HepG2 (cell line): ENCODE data around the gene CCL8. TPM values are rescaled to one million over a fixed set of nuclear protein-coding genes. Genes with fewer than 3 reads are reported as not detected.

Experiments
- ATAC-seq: fragments of 200-7000 bp; cut with Tn5 transposase; 3 replicates; pipeline ENCODE4 v1.9.1; 2020; ENCODE audit warnings: mild to moderate bottlenecking, moderate library complexity
- BruUV-seq: library from RNA; stranded (reverse); fragments of 400-500 nt; replicated peaks from 2 replicates; lab custom pipeline; 2021; lab: Mats Ljungman, UMichigan
- CTCF ChIA-PET: fragments of 300-600 bp; formaldehyde crosslinking; extraction: SDS; loops from one replicate; lab custom pipeline; 2021; ENCODE audit warnings: low total read pairs, inconsistent platforms, low intra/inter-chr PET ratio; lab: Yijun Ruan, JAX
- POLR2A ChIA-PET: fragments of 350-600 bp; sonication (Branson Sonifier 250); formaldehyde crosslinking; loops from one replicate; lab custom pipeline; 2020; ENCODE audit warnings: antibody characterized with exemption, inconsistent platforms; lab: Yijun Ruan, JAX
- DNase-seq: peaks from one replicate; pipeline ENCODE4 v3.0.0-alpha.2; 2015; ENCODE audit warnings: low spot score
- FAIRE-seq: peaks from 3 replicates; lab custom pipeline; 2011; peaks lifted over from hg19 to GRCh38; lab: Jason Lieb, UNC
- H2AFZ ChIP-seq: one replicate; pipeline ENCODE4 v1.6.1; 2011; ENCODE audit warnings: low read length, inconsistent platforms
- H3K27ac ChIP-seq: fragments of 300-600 bp; 3 replicates; pipeline ENCODE4 v1.8.0; 2011; ENCODE audit warnings: mixed run types, mild to moderate bottlenecking, mixed read lengths, low read length, inconsistent platforms; ENCODE audit not compliant: insufficient read depth; ENCODE audit errors: extremely low read length
- H3K27me3 ChIP-seq, 2 experiments: fragments of 200-600 bp in 1 of 2; 2 replicates in 1 of 2; 3 replicates in 1 of 2; pipeline versions ENCODE4 v1.6.0 to v1.8.0; 2011; ENCODE audit warnings: low read length in 2 of 2, mild to moderate bottlenecking in 2 of 2, moderate library complexity in 2 of 2, inconsistent platforms in 1 of 2; ENCODE audit not compliant: insufficient read depth in 2 of 2, control insufficient read depth in 1 of 2
- H3K36me3 ChIP-seq, 2 experiments: fragments of 200-600 bp in 1 of 2; replicated peaks in 1 of 2; 2 replicates in 1 of 2; 3 replicates in 1 of 2; pipeline versions ENCODE4 v1.5.1 to v1.8.0; 2011; ENCODE audit warnings: low read length in 2 of 2, inconsistent platforms in 1 of 2; ENCODE audit not compliant: insufficient read depth in 2 of 2, control insufficient read depth in 1 of 2
- H3K4me1 ChIP-seq: 2 replicates; pipeline ENCODE4 v1.5.1; 2012; ENCODE audit warnings: low read length, inconsistent platforms; ENCODE audit not compliant: insufficient read depth
- H3K4me2 ChIP-seq: 2 replicates; pipeline ENCODE4 v1.6.0; 2011; ENCODE audit warnings: low read depth, low read length, inconsistent platforms
- H3K4me3 ChIP-seq, 3 experiments: fragments of 200-600 bp in 1 of 3; sonication (generic), shearing (Covaris generic) in 1 of 3; replicated peaks in 1 of 3; 2 replicates each; pipeline ENCODE4 v1.5.1; 2011 to 2016; ENCODE audit warnings: low read length in 3 of 3, inconsistent platforms in 2 of 3, low read depth in 2 of 3, mild to moderate bottlenecking in 2 of 3, control low read depth in 1 of 3, mixed read lengths in 1 of 3; ENCODE audit not compliant: insufficient read depth in 1 of 3
- H3K79me2 ChIP-seq: one replicate; pipeline ENCODE4 v1.6.1; 2011; ENCODE audit warnings: low read length, inconsistent platforms; ENCODE audit not compliant: insufficient read depth
- H3K9ac ChIP-seq: 2 replicates; pipeline ENCODE4 v1.6.0; 2011; ENCODE audit warnings: mild to moderate bottlenecking, low read depth, low read length, inconsistent platforms; ENCODE audit not compliant: insufficient read depth
- H3K9me3 ChIP-seq: 2 replicates; pipeline ENCODE4 v1.5.1; 2012; ENCODE audit warnings: mild to moderate bottlenecking, low read length
- H4K20me1 ChIP-seq: 2 replicates; pipeline ENCODE4 v1.6.0; 2011; ENCODE audit warnings: inconsistent platforms, mild to moderate bottlenecking, low read length, moderate library complexity; ENCODE audit not compliant: insufficient read depth
- KIAA2018 ChIP-seq: sonication (generic); formaldehyde crosslinking; IDR thresholded peaks from 2 replicates; pipeline ENCODE4 v1.5.0; 2020; ENCODE audit warnings: mild to moderate bottlenecking, missing genetic modification reagents, borderline replicate concordance
- NFIC ChIP-seq: IDR thresholded peaks from 2 replicates; pipeline ENCODE4 v1.6.1; 2012; ENCODE audit warnings: mild to moderate bottlenecking, low read length, inconsistent platforms
- POGK ChIP-seq: sonication (generic); formaldehyde crosslinking; conservative IDR thresholded peaks from 2 replicates; pipeline ENCODE4 v1.8.0; 2022; ENCODE audit warnings: mild to moderate bottlenecking, moderate library complexity, missing genetic modification reagents
- U2AF1 ChIP-seq: fragments of 200-400 bp; formaldehyde crosslinking; optimal IDR thresholded peaks from 2 replicates; pipeline ENCODE3; 2017; ENCODE audit warnings: mild to moderate bottlenecking, low read depth, low read length
- ZNF263 ChIP-seq: sonication (generic); formaldehyde crosslinking; IDR thresholded peaks from 2 replicates; pipeline ENCODE4 v1.4.0; 2020; ENCODE audit warnings: missing genetic modification reagents
- ZNF609 ChIP-seq: sonication (generic); formaldehyde crosslinking; IDR thresholded peaks from 2 replicates; pipeline ENCODE4 v1.4.0; 2020; ENCODE audit warnings: mild to moderate bottlenecking, missing genetic modification reagents, borderline replicate concordance
- ZSCAN22 ChIP-seq: sonication (generic); formaldehyde crosslinking; IDR thresholded peaks from 2 replicates; pipeline ENCODE4 v1.4.0; 2020; ENCODE audit warnings: mild to moderate bottlenecking, missing genetic modification reagents
- WGBS: methylation state at CpG from one replicate; pipeline ENCODE4 v1.1.6; 2017; ENCODE audit warnings: low lambda C conversion rate; 5-methylcytosine and 5-hydroxymethylcytosine counted together
- in situ Hi-C: cut with HindIII; loops from 2 replicates; pipeline ENCODE4 v1.10.0; 2017; ENCODE audit warnings: low pct_unique_long_range_greater_than_20kb; ENCODE audit not compliant: extremely low pct_ligation_motif_present
- intact Hi-C: fragments of 100-400 bp; cut with micrococcal nuclease; formaldehyde crosslinking; loops from one replicate; pipeline ENCODE4 v1.10.0; 2022; ENCODE audit not compliant: unreplicated experiment
- polyA plus RNA-seq, 8 experiments: library from polyadenylated mRNA; depleted of rRNA in 3 of 8; stranded (reverse) in 7 of 8; unstranded in 1 of 8; fragments of >200 nt; fragmentation: Illumina TruSeq in 4 of 8; extraction: Trizol in 4 of 8; gene quantifications; 2 replicates each; pipeline versions ENCODE4 v1.2.1 to v1.2.3, GENCODE V29; 2011 to 2016; ENCODE audit warnings: low read depth in 4 of 8, missing spikeins in 1 of 8, mixed read lengths in 1 of 8; ENCODE audit not compliant: insufficient read depth in 1 of 8
- total RNA-seq, 5 experiments: library from RNA; depleted of rRNA; stranded (reverse); fragments of >200 nt; fragmentation: Illumina TruSeq; extraction: Trizol; gene quantifications; 2 replicates each; pipeline ENCODE4 v1.2.3, GENCODE V29; 2016; ENCODE audit warnings: low read depth in 1 of 5

CCL8 gene
- total and polyA plus RNA-seq, 2 of the 13 experiments (the other 11 are each of a cell fraction or from before 2014, with no cell fraction given), result not detected

- WGBS, result 15% methylated on average over 9 of the region's 9 CpGs
- CTCF ChIA-PET, result interaction anchor here (1.3 kb wide), 1 partner anchor 168 kb away, joined by 3 read pairs; no protein-coding TSS in a partner anchor
- no TSS peak for BruUV-seq
- intact Hi-C loops (no loop called here), in situ Hi-C loops (no loop called here)
- H2AFZ ChIP-seq, result no peak overlapping the region
- no peaks in the 10 kb centered on the region for H3K36me3 ChIP-seq
- POLR2A ChIA-PET, result no interaction called here
- H3K27me3 ChIP-seq, result peaks cover 0 to 7% of the 10 kb centered on the region in 2 experiments; a peak in 1 of 5 replicates
- no peak overlapping the region for H3K4me2 ChIP-seq
- no peaks in the 10 kb centered on the region for H4K20me1 ChIP-seq
- H3K9me3 ChIP-seq, result no peaks in the 10 kb centered on the region
- H3K27ac ChIP-seq, result no peak overlapping the region
- 0 out of 2 replicates have a peak, but pooled peaks cover 7% of the 10 kb centered on the region for H3K4me1 ChIP-seq
- H3K9ac ChIP-seq, result no peak overlapping the region
- DNase-seq (no peak), FAIRE-seq (no peak), ATAC-seq (no peak)
- no peaks in the 10 kb centered on the region for H3K79me2 ChIP-seq
- H3K4me3 ChIP-seq, result no peak overlapping the region
- TF ChIP-seq U2AF1, result no peak
- no peak for TF ChIP-seq ZSCAN22 (CRISPR knock-in tag)
- no peak for TF ChIP-seq KIAA2018 (CRISPR knock-in tag)
- TF ChIP-seq ZNF263 (CRISPR knock-in tag), result no peak
- no peak for TF ChIP-seq NFIC
- no peak for TF ChIP-seq POGK
- no peak for TF ChIP-seq ZNF609 (CRISPR knock-in tag)
These were observed 49.1 kb downstream of the CCL8 start for GRCh38 chr17:34368196-34368945.
